ENCODE measurements around the gene FRMD4A.

Gene FRMD4A

GRCh38 chr10:14259696-14260566 lies 70.8 kb downstream of the FRMD4A start:
- no peak for DNase-seq (ENCODE audit: low read depth)
- TF ChIP-seq CTCF (IDR thresholded peaks at IDR 0.05; ENCODE audit: insufficient read depth, low read depth, low read length, missing control alignments): no peak
- no peak overlapping the region for H3K4me3 ChIP-seq (ENCODE audit: low read length)

GRCh38 chr10:14254368-14254767 lies 76.4 kb downstream of the FRMD4A start:
- DNase-seq (ENCODE audit: low read depth): peak; percentile 18
- no peak for TF ChIP-seq CTCF (IDR thresholded peaks at IDR 0.05; ENCODE audit: insufficient read depth, low read depth, low read length, missing control alignments)

GRCh38 chr10:14253711-14254110 lies 77.0 kb downstream of the FRMD4A start:
- no peak overlapping the region for H3K4me3 ChIP-seq (ENCODE audit: low read length)
- peak; percentile 3 for DNase-seq (ENCODE audit: low read depth)
- TF ChIP-seq CTCF (IDR thresholded peaks at IDR 0.05; ENCODE audit: insufficient read depth, low read depth, low read length, missing control alignments): no peak

More at GRCh38 chr10:14254368-14254767, 76.4 kb downstream of the FRMD4A start:
- H3K4me3 ChIP-seq (ENCODE audit: low read length): no peak overlapping the region

- no peak for DNase-seq (ENCODE audit: low read depth)
- no peak overlapping the region for H3K4me3 ChIP-seq (ENCODE audit: low read length)
- no peak for TF ChIP-seq CTCF (IDR thresholded peaks at IDR 0.05; ENCODE audit: insufficient read depth, low read depth, low read length, missing control alignments)
Observed at GRCh38 chr10:14253079-14253478, 77.6 kb downstream of the FRMD4A start.

- no peak for TF ChIP-seq CTCF (IDR thresholded peaks at IDR 0.05; ENCODE audit: insufficient read depth, low read depth, low read length, missing control alignments)
- no peak for DNase-seq (ENCODE audit: low read depth)
- no peak overlapping the region for H3K4me3 ChIP-seq (ENCODE audit: low read length)
Observed at GRCh38 chr10:14250496-14251076, 80.1 kb downstream of the FRMD4A start.

- TF ChIP-seq CTCF (IDR thresholded peaks at IDR 0.05; ENCODE audit: insufficient read depth, low read depth, low read length, missing control alignments): no peak
- no peak overlapping the region for H3K4me3 ChIP-seq (ENCODE audit: low read length)
- DNase-seq (ENCODE audit: low read depth): no peak
Observed at GRCh38 chr10:14247377-14248116, 83.2 kb downstream of the FRMD4A start.

Data from epithelial cell of esophagus (primary cell).